GM19324 (cell line): ENCODE results near the gene TMEM141.
A peak's percentile ranks its signal among the peaks of the same experiment; 100 is the strongest.
"Not testable (repeated sequence)": the region's sequence is repeated elsewhere in the genome, so short reads cannot be mapped to it uniquely, and the experiment has no call there.

Experiments
- ATAC-seq: cut with Tn5 transposase; IDR thresholded peaks from one replicate; pipeline ENCODE4 v1.9.1; 2021; ENCODE audit warnings: mild to moderate bottlenecking, moderate library complexity; ENCODE audit not compliant: unreplicated experiment, low FRiP score

Gene TMEM141

DNA sequence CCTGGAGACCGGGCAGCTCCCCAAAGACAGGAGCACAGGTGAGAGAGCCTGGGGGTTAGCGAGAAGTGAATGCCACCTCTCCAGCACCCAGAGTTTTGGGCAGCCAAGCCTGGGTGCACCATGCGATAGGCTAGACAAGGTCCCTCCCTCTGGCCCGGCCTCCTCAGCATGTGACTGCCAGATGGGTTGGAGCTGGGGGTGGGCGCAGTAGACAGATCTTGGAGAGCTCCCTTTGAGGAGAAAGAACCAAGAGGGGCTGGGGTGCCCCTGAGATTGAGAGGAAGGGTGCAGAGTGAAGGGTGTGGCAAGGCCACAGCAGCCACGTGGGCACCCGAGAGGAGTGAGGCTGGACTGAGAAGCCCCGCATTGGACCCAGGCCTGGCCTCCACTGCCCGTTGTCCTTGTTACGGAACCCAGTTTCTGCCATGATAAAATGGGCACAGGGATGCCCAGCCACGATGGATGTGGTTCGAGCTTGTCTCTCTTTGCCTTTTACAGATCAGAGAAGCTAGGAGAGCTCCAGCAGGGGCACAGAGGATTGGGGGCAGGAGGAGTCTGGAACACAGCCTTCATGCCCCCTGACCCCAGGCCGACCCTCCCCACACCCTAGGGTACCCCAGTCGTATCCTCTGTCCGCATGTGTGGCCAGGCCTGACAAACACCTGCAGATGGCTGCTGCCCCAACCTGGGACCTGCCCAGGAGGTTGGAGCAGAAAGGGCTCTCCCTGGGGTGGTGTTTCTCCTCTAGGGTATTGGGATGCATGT lies 1.4 kb downstream of the TMEM141 start:
- ATAC-seq: no peak

- no peak for ATAC-seq
These were observed 2.2 kb downstream of the TMEM141 start for GRCh38 chr9:136793086-136793946.

GRCh38 chr9:136794281-136794999 lies 3.3 kb downstream of the TMEM141 start:
- no peak for ATAC-seq

DNA sequence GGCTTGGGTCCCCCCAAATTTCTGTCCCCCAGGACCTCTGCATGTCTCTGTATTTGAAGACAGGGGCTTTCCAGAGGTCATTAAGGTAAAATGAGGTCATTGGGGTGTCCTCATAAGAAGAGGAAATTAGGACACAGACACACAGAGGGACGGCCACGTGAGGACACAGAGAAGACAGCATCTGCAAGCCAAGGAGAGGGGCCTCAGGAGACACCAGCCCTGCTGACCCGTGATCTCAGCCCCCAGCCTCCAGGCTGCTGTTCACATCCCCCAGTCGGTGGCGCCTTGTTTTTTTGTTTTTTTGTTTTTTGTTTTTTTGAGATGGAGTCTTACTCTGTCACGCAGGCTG lies 3.8 kb downstream of the TMEM141 start:
- no peak for ATAC-seq

DNA sequence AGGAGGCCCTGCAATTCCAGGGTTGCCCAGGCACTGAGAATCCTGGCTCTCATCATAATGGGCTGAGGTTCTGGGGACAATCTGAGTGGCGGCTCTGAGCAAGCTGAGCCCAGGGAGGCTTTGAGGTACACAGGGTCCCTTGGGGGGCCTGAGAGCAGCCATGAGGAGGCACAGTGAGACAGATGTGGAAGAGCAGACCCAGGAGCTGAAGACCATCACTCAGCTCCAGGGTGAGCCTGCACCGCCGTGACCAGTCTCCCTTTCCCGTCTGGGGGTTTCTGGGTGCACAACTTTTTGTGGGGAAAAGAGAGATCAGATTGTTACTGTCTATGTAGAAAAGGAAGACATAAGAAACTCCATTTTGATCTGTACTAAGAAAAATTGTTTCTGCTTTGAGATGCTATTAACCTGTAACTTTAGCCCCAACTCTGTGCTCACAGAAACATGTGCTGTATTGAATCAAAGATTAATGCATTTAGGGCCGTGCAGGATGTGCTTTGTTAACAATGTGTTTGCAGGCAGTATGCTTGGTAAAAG lies 5.2 kb downstream of the TMEM141 start, which contains the start of gene CCDC183:
CCDC183 (plus strand) TSS at position 101 of the 537 bp plus-strand sequence; CDS start at position 161, 60 bp downstream.
- ATAC-seq: no peak

DNA sequence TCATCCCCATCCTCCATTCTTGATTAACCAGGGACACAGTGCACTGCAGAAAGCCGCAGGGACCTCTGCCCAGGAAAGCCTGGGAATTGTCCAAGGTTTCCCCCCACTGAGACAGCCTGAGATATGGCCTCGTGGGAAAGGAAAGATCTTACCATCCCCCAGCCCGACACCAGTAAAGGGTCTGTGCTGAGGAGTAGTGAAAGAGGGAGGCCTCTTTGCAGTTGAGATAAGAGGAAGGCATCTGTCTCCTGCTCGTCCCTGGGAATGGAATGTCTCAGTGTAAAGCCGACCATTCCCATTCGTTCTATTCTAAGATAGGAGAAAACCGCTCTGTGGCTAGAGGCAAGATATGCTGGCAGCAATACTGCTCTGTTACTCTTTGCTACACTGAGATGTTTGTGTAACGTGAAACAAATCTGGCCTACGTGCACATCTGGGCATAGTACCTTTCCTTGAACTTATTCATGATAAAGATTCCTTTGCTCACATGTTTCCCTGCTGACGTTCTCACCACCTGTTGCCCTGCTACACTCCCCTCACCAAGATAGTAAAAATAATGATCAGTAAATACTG lies 5.7 kb downstream of the TMEM141 start:
- not testable (repeated sequence) for ATAC-seq

GRCh38 chr9:136798708-136799078 lies 7.5 kb downstream of the TMEM141 start:
- no peak for ATAC-seq

DNA sequence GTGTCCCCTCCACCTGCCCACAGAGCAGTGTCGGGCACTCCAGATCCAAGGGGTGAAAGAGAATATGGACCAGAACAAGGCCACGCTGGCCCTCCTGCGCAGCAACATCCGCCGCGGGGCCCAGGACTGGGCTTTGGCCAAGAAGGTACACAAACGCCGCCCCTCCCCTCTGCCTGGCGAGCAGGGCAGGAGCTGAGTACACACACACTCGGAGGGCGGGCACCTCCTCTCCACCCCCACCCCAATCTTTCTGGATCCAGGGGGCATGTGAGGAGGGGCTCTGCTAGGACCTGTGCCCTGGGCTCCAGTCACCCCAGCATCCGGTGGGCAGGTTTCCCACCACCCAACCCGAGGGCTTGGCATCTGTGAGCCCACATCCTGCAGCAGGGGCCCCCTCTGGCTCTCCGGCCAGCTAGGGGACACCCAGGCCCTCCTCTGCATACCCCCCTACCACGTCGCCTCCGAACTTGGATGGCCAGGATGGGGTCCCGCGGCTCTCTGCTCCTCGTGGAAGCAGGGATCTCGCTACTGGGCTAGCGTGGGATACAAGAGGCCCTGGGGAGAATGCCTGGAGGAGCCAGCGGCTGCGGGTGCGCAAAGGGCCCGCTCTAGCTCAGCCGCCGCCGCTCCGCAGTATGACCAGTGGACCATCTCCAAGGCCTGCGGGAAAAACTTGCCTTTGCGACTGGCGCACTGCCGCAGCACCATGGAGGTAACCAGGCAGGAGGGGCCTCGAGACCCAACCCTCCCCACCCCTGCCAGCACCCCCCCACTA lies 8.1 kb downstream of the TMEM141 start:
- ATAC-seq: no peak

DNA sequence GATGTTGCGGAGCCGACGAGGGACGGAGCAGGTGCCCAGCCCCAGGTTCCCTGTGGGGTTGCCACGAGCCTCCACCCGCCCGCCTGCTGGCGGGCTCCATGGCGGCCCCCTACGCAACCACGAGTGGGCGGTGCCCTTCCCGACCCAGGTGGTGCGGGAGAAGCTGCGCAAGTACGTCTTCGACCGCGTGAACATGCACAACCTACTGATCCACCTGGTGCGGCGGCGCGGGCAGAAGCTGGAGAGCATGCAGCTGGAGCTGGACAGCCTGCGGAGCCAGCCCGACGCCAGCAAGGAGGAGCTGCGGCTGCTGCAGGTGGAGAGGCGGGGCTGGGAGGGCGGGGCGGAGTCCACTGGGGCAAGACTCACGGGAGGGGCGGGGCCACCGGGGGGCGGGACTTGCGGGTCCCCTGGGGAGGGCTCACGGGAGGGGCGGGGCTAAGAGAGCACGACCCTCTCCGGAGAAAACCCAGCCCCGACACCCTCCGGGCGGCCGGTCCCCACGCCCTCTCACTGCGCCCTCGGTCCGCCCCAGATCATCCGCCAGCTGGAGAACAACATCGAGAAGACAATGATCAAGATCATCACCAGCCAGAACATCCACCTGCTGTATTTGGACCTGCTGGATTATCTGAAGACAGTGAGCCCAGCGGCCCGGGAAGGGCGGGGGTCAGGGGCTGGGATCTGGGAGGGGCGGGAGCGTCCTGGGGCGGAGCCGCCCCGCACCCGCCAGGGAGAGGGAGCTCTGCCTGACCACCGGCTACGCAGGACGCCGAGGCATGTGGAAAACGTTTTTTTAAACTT lies 8.9 kb downstream of the TMEM141 start:
- peak; percentile 50 for ATAC-seq

DNA sequence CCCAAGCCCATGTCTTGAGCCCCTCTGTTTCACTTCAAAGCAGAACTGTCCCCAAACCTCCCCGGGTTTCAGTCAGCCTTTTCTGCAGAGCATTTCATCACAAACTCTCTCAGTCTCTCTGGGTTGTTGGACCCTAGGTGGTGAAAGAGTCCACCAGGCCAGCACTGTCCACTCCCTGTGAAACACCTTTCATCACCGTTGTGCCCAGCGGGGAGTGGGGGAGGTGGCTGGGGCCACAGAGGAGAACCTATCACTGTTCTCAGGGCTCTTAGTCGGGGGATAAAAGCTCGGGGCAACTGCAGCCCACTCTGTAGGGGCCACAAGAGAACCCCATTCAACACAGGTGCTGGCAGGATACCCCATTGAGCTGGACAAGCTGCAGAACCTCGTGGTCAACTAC lies 11.2 kb downstream of the TMEM141 start:
- no peak for ATAC-seq

DNA sequence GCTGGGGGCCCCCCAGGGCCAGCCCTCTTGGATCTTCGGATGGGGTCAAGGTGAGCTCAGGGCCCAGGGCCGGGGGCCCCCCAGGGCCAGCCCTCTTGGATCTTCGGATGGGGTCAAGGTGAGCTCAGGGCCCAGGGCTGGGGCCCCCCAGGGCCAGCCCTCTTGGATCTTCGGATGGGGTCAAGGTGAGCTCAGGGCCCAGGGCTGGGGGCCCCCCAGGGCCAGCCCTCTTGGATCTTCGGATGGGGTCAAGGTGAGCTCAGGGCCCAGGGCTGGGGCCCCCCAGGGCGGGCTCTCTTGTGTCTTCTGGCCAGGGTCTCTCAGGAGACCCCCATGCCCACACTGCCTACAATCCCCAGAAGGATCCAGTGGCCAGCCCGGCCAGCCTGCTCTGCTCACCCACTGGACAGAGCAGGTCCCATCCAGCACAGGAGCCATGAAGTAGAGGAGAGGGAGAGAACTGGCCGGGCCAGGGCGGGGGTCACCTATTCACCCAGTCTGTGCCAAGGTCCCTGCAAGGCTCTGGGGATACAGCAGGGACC lies 11.9 kb downstream of the TMEM141 start:
- ATAC-seq: not testable (repeated sequence)

GRCh38 chr9:136803551-136804508 lies 12.7 kb downstream of the TMEM141 start:
- no peak for ATAC-seq

- no peak for ATAC-seq
These were observed 13.5 kb downstream of the TMEM141 start for GRCh38 chr9:136804509-136805206.

- no peak for ATAC-seq
These were observed 14.1 kb downstream of the TMEM141 start for GRCh38 chr9:136805207-136805740.

GRCh38 chr9:136806067-136806466 lies 14.9 kb downstream of the TMEM141 start:
- no peak for ATAC-seq

- no peak for ATAC-seq
These were observed 15.6 kb downstream of the TMEM141 start for GRCh38 chr9:136806631-136807201.
